ENCODE measurements around the gene MATN4.

GRCh38 chr20:45346851-45347250, 38.8 kb upstream of the MATN4 start:
- TF ChIP-seq CTCF (conservative IDR thresholded peaks at IDR 0.05; ENCODE audit: low read depth, low read length) (no peak), RCOR1 (IDR thresholded peaks at IDR 0.05; ENCODE audit: insufficient replicate concordance, low read length) (no peak)

Measured in IMR-90 (cell line).